Mucosa of gallbladder (tissue), 1 donor: Measurements from ENCODE around the gene PPP2R5A. TPM values are rescaled to one million over a fixed set of nuclear protein-coding genes. Genes with fewer than 3 reads are reported as not detected.
A peak's percentile ranks its signal among the peaks of the same experiment; 100 is the strongest.

ENCODE experiments used
- DNase-seq: peaks from one replicate; pipeline ENCODE4 v3.0.0-alpha.2; 2020; ENCODE audit warnings: low spot score
- total RNA-seq: library from RNA; stranded (reverse); gene quantifications from one replicate; pipeline ENCODE4 v1.2.1, GENCODE V29; 2021
- donor health status: DM: no; HTN: no; CAD: no.

Gene PPP2R5A
- total RNA-seq: 53.3 TPM

GRCh38 chr1:212284744-212285684 is at the start of gene PPP2R5A:
PPP2R5A (plus strand) TSS chr1:212285410; CDS start chr1:212286111, 701 bp downstream.
- peak; percentile 99 for DNase-seq

- no peak for DNase-seq
These were observed 49.4 kb upstream of the PPP2R5A start for GRCh38 chr1:212235857-212236256.

DNA sequence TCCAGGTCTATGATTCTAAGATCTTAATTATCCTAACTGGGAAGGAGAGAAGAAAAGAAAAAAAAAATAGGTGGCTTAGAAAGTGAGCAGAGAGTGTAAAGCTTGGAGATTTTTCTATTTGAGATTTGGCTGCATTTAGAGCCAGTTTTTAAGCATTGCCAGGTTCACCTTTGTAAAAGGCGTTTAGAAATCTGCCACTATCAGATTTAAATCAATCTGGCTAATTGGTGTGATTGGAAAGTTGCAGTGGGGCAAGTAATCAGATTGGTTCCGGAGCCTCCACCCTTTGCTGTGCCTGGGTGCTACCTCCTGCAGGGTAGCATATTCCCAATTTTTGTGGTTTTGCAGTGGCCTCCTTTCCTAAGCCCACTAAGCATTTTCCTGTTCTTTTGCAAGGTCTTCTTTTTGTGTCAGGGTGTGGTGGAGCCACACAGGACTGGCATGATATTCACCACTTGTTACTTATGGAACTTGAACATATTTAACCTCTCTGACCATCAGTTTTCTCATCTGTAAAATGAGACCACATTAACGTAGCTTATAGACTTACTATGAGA is 48.5 kb upstream of the PPP2R5A start:
- no peak for DNase-seq

GRCh38 chr1:212237651-212238050 is 47.6 kb upstream of the PPP2R5A start:
- DNase-seq: peak; percentile 48

DNA sequence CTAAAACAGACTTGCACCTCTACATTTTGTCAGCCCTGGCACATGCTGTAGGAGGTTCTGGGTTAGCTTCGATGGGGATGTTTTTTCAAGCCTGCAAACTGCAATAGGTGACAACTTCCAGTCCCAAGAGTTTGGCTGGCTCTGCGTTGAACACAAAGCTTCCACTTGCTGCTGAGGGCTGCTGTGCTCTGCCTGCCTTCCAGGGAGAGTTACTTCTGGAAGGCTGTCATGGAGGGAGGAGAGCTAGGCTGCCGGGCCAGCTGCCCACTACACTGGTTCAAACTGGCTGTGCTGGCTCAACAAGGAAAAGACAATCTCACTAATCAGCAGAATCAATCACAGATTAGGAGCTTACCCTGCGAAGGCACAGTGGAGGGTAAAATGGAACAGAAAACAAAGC is 46.7 kb upstream of the PPP2R5A start:
- peak; percentile 71 for DNase-seq

DNA sequence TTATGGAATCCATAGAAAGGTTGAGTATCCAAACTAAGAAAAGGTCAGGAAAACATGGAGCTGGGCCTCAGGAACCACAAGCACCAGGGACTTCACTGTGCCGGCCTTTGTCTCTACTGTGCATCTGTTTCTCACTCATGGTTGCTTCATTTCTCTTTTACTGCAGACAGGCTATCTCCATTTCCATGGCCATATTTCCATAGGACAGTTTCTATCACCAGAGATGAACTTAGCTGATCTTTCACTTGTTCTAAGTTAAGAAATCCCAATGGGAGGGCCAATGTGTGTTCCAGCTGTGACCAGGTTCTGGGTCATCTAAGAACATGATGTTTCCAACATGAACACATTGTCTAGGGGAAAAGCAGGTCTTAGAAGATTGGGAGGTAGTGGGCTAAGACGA is 43.7 kb upstream of the PPP2R5A start:
- DNase-seq: no peak

GRCh38 chr1:212241957-212242287 is 43.3 kb upstream of the PPP2R5A start:
- no peak for DNase-seq

- DNase-seq: no peak
These were observed 42.8 kb upstream of the PPP2R5A start for GRCh38 chr1:212242288-212242984.

- DNase-seq: no peak
These were observed 42.3 kb upstream of the PPP2R5A start for GRCh38 chr1:212242985-212243308.

DNA sequence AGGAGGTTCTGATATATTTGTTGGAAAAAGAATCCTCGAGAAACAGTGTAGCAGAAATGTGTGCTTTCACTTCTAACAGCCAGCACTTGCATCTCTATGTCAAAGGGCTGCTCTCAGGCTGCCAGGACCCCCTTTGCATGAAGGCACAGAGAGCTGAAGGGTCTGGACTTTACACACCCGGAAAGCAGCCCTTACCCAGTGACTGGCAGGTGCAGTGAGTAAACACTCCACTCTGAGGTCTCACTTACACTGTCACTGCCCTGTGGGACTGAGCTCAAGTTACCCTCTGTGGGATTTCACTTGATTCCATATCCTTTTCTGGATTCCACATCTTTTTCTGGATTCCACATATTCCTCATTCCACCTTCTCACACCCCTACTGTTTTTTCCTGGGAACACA is 40.8 kb upstream of the PPP2R5A start:
- no peak for DNase-seq

- DNase-seq: no peak
These were observed 38.0 kb upstream of the PPP2R5A start for GRCh38 chr1:212247179-212247721.

DNA sequence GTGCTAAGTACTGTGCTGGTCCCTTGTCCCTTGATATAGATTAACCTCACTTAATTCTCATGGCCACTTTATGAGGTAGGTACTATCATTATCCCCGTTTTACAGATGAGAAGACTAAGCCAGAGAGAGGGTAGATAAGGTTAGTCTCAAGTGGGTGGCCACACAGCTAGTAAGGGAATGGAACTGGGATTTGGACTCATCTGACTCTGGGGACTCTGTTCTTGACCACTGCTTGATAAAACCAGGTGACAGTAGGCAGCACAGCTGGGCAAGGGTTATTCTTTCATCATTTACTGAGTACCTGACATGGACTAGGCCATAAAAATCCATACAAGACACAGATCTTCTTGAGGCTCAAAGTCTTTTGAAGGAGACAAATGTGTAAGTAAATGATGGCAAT is 37.2 kb upstream of the PPP2R5A start:
- no peak for DNase-seq

- DNase-seq: no peak
These were observed 30.3 kb upstream of the PPP2R5A start for GRCh38 chr1:212254853-212255363.

DNA sequence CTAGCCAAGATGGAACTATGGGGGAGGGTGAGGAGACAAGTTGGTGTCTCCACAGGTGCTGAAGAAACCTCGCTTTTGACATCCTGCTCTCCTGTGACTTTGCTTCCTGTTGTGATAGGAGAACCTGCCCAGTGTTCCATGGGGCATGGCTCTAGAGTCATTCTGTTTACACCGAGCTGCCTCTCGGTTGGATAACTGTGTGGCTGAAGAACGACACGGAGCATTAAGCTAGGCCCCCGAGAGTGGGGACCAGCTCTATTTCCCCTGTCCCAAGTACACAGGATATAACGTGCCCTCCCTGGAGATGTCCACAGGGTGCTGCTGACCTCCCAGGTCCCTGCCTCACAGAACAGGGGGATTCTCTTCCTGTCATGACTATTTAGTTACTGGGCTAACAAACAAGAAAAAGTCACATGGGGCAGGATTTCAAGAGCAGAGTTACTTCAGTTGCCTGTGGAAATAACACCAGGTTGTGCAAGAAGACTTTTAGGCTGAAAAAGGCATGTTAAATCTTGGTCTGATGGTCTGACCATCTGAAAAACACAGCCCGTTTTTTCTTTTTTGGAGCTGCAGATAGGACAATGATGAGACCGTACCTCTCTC is 29.4 kb upstream of the PPP2R5A start:
- no peak for DNase-seq

GRCh38 chr1:212256369-212256768 is 28.8 kb upstream of the PPP2R5A start:
- no peak for DNase-seq

GRCh38 chr1:212257157-212257556 is 28.1 kb upstream of the PPP2R5A start:
- no peak for DNase-seq

GRCh38 chr1:212259693-212260480 is 25.3 kb upstream of the PPP2R5A start:
- no peak for DNase-seq

- no peak for DNase-seq
These were observed 24.5 kb upstream of the PPP2R5A start for GRCh38 chr1:212260557-212261355.

DNA sequence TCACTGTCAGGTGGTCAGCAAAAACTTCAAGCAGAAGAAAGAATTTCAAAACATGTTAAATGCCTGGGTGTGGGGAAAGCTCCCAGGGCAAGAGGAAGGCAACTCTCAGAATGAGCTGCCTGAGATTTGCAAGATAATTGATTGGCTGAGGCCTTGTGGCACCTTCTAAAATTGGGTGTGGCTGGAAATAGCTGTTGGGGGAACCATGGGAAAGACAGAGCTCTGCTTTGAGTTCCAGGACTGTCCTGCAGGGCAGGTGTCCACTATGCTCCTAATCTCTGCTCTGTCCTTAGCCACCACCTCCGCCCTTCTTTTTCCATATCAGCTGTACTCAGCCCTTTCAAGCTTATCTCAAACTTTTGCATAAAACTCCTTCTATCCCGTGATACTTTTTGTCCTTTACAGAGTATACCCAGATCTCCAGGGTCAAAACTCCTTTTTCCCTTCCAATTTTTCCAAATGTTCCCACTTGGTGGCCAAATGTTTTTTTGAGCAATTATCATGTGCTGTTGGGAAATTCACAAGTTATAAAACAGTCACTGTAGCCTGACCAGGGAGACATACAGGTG is 23.8 kb upstream of the PPP2R5A start:
- DNase-seq: no peak

GRCh38 chr1:212267017-212267416 is 18.2 kb upstream of the PPP2R5A start:
- no peak for DNase-seq
